Loucy (cell line): ENCODE data around the gene NMT2.

Experiments
- CTCF ChIP-seq: fragments of 200-600 bp; sonication (generic); conservative IDR thresholded peaks from 2 replicates; pipeline ENCODE4 v1.5.1; 2014; ENCODE audit warnings: mild to moderate bottlenecking, antibody characterized with exemption, low read length
- EZH2phosphoT487 ChIP-seq: fragments of 200-600 bp; IDR thresholded peaks from 2 replicates; pipeline ENCODE4 v1.6.1; 2018; ENCODE audit warnings: antibody characterized with exemption, mild to moderate bottlenecking, moderate library complexity, borderline replicate concordance

DNA sequence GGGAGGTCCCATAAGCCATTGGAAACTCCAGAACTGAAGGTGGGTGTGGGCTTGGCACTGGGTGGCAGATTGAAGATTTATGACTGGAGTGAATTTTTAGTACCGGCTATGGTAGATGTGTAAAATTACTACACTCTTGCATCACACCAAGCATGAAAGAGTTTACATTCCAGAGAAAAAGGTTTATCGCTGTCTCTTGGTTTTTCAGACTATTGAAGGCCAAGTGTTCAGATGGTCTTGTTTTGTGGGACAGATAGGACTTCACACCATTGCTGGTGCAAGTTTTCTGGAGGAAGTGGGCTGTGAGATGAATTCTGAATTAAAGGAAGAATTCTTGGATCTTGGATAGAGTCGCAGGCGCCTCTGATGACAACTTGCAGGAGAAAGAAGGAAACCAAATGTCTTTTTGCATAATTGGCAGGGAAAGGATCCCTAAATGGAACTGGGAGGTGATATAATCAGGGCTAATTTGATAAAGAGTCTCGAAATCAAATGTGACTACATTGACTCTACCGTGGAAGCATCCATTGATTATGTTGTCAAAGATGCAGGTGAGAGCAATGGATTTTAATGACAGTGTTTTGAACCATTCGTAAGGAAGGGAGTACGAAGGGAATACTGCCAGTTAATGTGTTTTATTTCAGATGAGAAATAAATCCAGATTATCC lies 14.2 kb upstream of the NMT2 start:
- TF ChIP-seq CTCF (no peak), EZH2phosphoT487 (no peak)
